Gastroesophageal sphincter (tissue), 3 donors: ENCODE results near the gene PPM1L.

Source experiments
- CTCF ChIP-seq, 4 experiments: fragments of 200-600 bp in 2 of 4; fragments of 450-650 bp in 2 of 4; sonication (generic) in 1 of 4; IDR thresholded peaks; one replicate each; pipeline ENCODE4 v1.5.1; 2017 to 2019; ENCODE audit warnings: antibody characterized with exemption in 4 of 4, mild to moderate bottlenecking in 2 of 4, moderate library complexity in 2 of 4
- EP300 ChIP-seq: sonication (generic); formaldehyde crosslinking; IDR thresholded peaks from one replicate; pipeline ENCODE4 v1.6.1; 2017; ENCODE audit warnings: antibody characterized with exemption, mild to moderate bottlenecking
- POLR2A ChIP-seq, 2 donors: fragments of 450-650 bp; IDR thresholded peaks; one replicate each; pipeline ENCODE4 v1.6.1; 2017; ENCODE audit warnings: antibody characterized with exemption in 2 of 2, mild to moderate bottlenecking in 2 of 2, moderate library complexity in 1 of 2
- POLR2AphosphoS5 ChIP-seq: sonication (generic); formaldehyde crosslinking; IDR thresholded peaks from one replicate; pipeline ENCODE4 v1.6.1; 2017; ENCODE audit warnings: antibody characterized with exemption

- TF ChIP-seq EP300 (no peak), CTCF (IDR thresholded peaks at IDR 0.05) (no peak), POLR2AphosphoS5 (no peak), POLR2A (IDR thresholded peaks at IDR 0.05) (no peak)
Observed at GRCh38 chr3:160837394-160837980, 81.5 kb downstream of the PPM1L start.
